GM12864 (cell line): ENCODE data around the gene POFUT1.
"Not testable (repeated sequence)": the region's sequence is repeated elsewhere in the genome, so short reads cannot be mapped to it uniquely, and the experiment has no call there.

Experiments used
- DNase-seq: peaks from one replicate; pipeline ENCODE4 v3.0.0-alpha.2; 2011; ENCODE audit warnings: low read depth
- H3K4me3 ChIP-seq: 2 replicates; pipeline ENCODE4 v1.5.1; 2011; ENCODE audit warnings: mild to moderate bottlenecking, low read depth, low read length, control low read depth
- CTCF ChIP-seq: IDR thresholded peaks from 2 replicates; pipeline ENCODE4 v1.5.1; 2011; ENCODE audit warnings: low read depth, mild to moderate bottlenecking, moderate library complexity, low read length, control low read depth, inconsistent platforms; ENCODE audit errors: missing control alignments

The POFUT1 gene

DNA sequence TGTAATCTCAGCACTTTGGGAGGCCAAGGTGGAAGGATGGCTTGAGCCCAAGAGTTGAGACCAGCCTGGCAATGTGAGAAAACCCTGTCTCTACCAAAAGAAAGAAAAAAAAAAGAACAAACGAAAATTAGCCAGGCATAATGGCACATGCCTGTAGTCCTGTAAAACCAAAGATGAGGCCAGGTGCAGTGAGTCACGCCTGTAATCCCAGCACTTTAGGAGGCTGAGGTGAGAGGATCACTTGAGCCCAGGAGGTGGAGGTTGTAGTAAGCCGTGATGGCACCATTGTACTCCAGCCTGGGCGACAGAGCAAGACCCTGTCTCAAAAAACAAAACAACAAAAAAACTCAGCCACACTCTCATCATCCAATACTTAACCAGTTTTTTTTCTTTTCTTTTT lies 37.3 kb downstream of the POFUT1 start:
- no peak for DNase-seq
- no peak overlapping the region for H3K4me3 ChIP-seq
- TF ChIP-seq CTCF: no peak

DNA sequence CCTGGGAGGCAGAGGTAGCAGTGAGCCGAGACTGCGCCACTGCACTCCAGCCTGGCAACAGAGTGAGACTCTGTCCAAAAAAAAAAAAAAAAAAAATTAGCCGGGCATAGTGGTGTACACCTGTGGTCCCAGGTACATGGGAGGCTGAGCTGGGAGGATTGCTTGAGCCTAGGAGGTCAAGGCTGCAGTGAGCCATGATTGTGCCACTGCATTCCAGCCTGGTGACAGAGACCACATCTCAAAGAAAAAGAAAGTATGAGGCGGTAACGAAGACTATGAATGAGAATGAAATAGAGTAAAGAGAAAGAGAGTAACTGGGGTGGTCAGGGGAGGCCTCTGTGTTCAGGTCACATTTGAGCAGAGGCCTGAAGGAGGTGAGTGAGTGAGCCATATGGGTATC lies 38.5 kb downstream of the POFUT1 start:
- not testable (repeated sequence) for DNase-seq

GRCh38 chr20:32248043-32248442 lies 40.4 kb downstream of the POFUT1 start:
- no peak overlapping the region for H3K4me3 ChIP-seq
- no peak for DNase-seq
- no peak for TF ChIP-seq CTCF

More for the DNA sequence above, 38.5 kb downstream of the POFUT1 start:
- not testable (repeated sequence) for H3K4me3 ChIP-seq

GRCh38 chr20:32249030-32249738 lies 41.5 kb downstream of the POFUT1 start:
- no peak for TF ChIP-seq CTCF
- H3K4me3 ChIP-seq: no peak overlapping the region
- no peak for DNase-seq

- no peak for TF ChIP-seq CTCF
- DNase-seq: no peak
- no peak overlapping the region for H3K4me3 ChIP-seq
Observed at GRCh38 chr20:32251470-32251869, 43.8 kb downstream of the POFUT1 start.

- DNase-seq: no peak
- TF ChIP-seq CTCF: no peak
- no peak overlapping the region for H3K4me3 ChIP-seq
Observed at GRCh38 chr20:32252189-32252588, 44.5 kb downstream of the POFUT1 start.

GRCh38 chr20:32260973-32261372 lies 53.3 kb downstream of the POFUT1 start:
- DNase-seq, H3K4me3 ChIP-seq: not testable (repeated sequence)

DNA sequence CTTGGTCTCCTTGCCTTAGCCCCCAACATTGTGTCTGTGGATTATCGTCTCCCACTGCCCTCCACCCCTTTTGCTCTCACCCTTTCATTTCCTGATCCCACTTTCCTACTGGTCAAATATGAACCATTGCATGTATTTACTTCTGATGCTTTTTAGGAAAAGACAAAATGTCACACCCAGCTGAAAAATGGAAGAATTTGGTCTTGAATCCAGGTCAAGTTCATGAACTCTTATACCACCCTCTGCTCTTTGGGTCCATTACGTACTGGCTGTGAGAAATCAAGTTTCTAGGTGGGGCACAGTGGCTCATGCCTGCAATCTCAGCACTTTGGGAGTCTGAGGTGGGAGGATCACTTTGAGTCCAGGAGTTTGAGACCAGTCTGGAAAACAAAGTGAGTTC lies 54.0 kb downstream of the POFUT1 start:
- no peak for DNase-seq
- no peak for TF ChIP-seq CTCF
- H3K4me3 ChIP-seq: no peak overlapping the region
